BJ (cell line): ENCODE results near the gene RFT1. TPM values are rescaled to one million over a fixed set of nuclear protein-coding genes. Genes with fewer than 3 reads are reported as not detected.

Experiments used
- CTCF ChIA-PET: fragments of 350-600 bp; formaldehyde crosslinking; extraction: SDS; loops from one replicate; lab custom pipeline; 2021; ENCODE audit warnings: antibody characterized with exemption, inconsistent platforms; lab: Yijun Ruan, JAX
- POLR2A ChIA-PET: fragments of 300-600 bp; sonication (Branson Sonifier 250); formaldehyde crosslinking; extraction: SDS; loops from one replicate; lab custom pipeline; 2021; ENCODE audit warnings: antibody characterized with exemption; lab: Charles Lee
- DNase-seq: peaks from one replicate; pipeline ENCODE4 v3.0.0-alpha.2; 2011; ENCODE audit warnings: low read depth
- H3K27me3 ChIP-seq: 2 replicates; pipeline ENCODE4 v1.6.0; 2011; ENCODE audit warnings: low read length; ENCODE audit not compliant: control insufficient read depth, insufficient read depth
- H3K36me3 ChIP-seq: 2 replicates; pipeline ENCODE4 v1.5.1; 2011; ENCODE audit warnings: low read length; ENCODE audit not compliant: control insufficient read depth, insufficient read depth
- H3K4me3 ChIP-seq: 2 replicates; pipeline ENCODE4 v1.5.1; 2011; ENCODE audit warnings: low read depth, mild to moderate bottlenecking, control low read depth, low read length
- polyA plus RNA-seq: library from polyadenylated mRNA; depleted of rRNA; stranded (reverse); fragments of >200 nt; gene quantifications from 2 replicates; pipeline ENCODE4 v1.2.3, GENCODE V29; 2011
- TF ChIP-seq, protein P1 (sequence below): IDR thresholded peaks from 2 replicates; pipeline ENCODE4 v1.5.1; 2011; ENCODE audit warnings: low read depth, mild to moderate bottlenecking, control low read depth, inconsistent platforms, low read length, moderate library complexity; ENCODE audit not compliant: insufficient read depth

The RFT1 gene
- polyA plus RNA-seq, 1 experiment = 27.9 TPM

DNA sequence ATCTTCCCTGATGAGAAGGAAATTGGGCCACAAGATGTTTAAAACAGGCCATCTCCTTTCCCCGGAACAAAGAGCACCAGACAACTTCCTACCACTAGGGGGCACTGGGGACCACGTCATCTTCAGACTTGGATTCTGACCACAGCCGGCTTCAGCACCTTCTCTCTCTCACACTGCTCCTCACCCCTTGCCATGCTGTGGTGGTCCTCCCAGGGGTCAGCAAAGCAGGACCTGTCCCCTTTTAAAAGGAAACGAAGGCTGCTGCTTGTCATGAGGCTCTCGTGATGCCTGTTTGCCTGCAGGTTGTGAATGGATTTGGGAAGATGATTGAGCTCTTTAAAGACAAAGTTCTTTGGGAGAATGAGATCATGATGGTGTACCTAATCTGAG is 16.2 kb downstream of the RFT1 start:
- TF ChIP-seq, protein P1, sequence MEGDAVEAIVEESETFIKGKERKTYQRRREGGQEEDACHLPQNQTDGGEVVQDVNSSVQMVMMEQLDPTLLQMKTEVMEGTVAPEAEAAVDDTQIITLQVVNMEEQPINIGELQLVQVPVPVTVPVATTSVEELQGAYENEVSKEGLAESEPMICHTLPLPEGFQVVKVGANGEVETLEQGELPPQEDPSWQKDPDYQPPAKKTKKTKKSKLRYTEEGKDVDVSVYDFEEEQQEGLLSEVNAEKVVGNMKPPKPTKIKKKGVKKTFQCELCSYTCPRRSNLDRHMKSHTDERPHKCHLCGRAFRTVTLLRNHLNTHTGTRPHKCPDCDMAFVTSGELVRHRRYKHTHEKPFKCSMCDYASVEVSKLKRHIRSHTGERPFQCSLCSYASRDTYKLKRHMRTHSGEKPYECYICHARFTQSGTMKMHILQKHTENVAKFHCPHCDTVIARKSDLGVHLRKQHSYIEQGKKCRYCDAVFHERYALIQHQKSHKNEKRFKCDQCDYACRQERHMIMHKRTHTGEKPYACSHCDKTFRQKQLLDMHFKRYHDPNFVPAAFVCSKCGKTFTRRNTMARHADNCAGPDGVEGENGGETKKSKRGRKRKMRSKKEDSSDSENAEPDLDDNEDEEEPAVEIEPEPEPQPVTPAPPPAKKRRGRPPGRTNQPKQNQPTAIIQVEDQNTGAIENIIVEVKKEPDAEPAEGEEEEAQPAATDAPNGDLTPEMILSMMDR = peak; percentile 93
- Histone ChIP-seq H3K27me3 (no peaks in the 10 kb centered on the region), H3K36me3 (peaks cover 7% of the 10 kb centered on the region), H3K4me3 (no peak overlapping the region)
- DNase-seq = no peak
- POLR2A ChIA-PET = no interaction called here
- CTCF ChIA-PET = interaction anchor here (0.6 to 5.5 kb wide), 26 partner anchors 9 to 370 kb away, joined by 3 to 89 read pairs (median 4); partner anchors contain the start of genes PRKCD and RFT1

DNA sequence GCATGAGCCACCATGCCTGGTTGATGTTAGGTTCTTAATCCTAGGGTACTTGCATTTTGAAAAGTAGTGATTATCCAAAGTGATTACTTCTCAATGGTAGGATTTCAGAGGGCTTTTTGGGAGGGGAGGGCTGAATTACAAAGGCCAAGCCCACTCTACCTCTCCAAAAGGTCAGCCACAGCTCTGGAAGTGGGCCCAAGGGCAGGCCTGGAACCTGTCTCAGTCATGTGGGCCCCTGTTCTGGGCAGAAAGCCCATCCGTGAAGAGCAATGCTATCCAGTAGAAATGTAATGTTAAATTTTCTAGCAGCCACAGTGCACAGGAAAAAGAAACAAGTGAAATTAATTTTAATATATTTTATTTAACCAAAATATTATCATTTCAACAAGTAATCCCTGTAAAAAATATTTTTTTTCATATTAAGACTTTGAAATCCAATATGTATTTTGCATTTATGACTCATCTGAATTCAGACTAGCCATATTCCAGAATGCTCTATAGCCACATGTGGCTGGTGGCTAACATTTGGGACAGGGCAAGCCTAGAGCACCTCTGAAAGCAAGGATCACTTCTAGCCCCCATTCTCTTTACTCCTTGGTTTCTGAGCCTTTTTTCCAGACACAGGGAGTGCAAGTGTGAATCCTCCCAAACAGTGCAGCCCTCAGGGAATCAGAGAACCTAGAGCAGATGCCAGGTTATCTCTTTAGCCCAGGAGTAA is 16.8 kb downstream of the RFT1 start:
- CTCF ChIA-PET = interaction anchor here (0.6 to 5.5 kb wide), 18 partner anchors 9 to 370 kb away, joined by 3 to 89 read pairs (median 6); partner anchors contain the start of genes PRKCD and RFT1
- Histone ChIP-seq H3K4me3 (no peak overlapping the region), H3K27me3 (no peaks in the 10 kb centered on the region), H3K36me3 (peaks cover 4% of the 10 kb centered on the region)
- POLR2A ChIA-PET = no interaction called here
- no peak for DNase-seq
- TF ChIP-seq, protein P1 = no peak

DNA sequence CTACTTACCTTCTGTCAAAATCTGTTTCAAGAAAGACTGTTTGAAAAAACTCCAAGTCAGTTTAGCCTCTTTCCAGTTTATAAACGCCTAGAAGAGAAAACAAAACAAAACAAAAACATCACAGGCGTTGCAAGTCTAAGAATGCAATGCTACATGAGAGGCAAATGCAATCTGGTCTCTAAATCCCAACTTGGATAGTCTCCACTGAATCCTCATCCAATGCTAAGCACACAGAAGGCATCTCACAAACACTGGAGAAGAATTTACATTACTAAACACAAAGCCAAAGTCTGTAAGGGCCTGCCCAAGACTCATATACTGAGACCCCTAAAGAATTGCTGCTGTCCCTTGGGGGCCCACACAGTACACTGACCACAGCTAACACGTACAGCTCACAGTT is 18.4 kb downstream of the RFT1 start:
- CTCF ChIA-PET = interaction anchor here (1.4 to 4.6 kb wide), 4 partner anchors 9 to 84 kb away, joined by 3 to 69 read pairs (median 6); no protein-coding TSS in a partner anchor
- H3K36me3 ChIP-seq = no peaks in the 10 kb centered on the region; the same call in none of the 2 replicates
- POLR2A ChIA-PET = no interaction called here

DNA sequence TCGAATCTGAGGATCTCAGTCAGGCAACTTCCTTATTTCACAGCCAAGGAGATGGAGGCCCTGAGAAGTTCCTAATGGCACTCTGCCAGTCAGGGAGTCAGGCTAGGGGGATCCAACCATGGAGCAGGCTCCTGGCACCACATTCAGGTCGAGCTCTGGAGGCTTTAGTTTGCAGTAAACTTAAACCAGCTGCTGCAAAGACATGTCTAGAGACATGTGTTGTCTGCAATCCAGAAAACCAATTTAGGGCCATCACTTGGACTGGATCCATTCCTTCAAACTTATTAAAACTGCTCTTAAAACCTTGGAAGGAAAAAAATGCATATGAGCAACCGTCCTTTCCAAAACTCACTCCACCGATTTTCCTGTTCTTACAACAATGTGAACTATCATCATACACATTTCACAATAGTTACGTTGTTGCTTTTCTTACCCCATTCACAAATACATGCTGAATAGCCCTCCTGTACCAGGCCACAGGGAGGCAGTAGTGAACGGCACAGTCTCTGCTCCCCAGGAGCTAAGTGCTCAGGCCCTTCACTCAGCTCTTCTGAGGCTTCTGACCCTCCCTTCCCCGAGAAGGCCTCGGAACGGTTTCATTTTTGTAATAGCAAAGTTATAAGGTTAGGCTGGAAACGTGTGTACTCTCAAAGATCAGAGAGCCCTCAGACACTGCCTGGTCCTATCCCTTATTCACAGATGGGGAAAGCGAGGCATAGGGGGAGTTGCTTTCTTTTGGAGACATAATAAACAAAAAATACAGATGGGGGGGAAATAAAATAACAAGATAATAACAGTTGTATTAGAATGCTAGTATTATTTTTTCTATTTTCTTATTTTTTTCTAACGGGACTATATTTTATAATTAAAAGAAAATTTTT is 20.1 kb downstream of the RFT1 start:
- peak; percentile 84 for DNase-seq
- TF ChIP-seq, protein P1 = peak; percentile 93
- CTCF ChIA-PET = interaction anchor here (0.6 to 4.6 kb wide), 21 partner anchors 10 to 261 kb away, joined by 3 to 69 read pairs (median 3); partner anchors contain the start of gene PRKCD
- Histone ChIP-seq H3K27me3 (no peaks in the 10 kb centered on the region), H3K4me3 (no peak overlapping the region), H3K36me3 (no peaks in the 10 kb centered on the region; the same call in none of the 2 replicates)
- POLR2A ChIA-PET = interaction anchor here (0.7 kb wide), 1 partner anchor 14 kb away, joined by 3 read pairs; no protein-coding TSS in a partner anchor

More for the DNA sequence above, 18.4 kb downstream of the RFT1 start:
- no peaks in the 10 kb centered on the region for H3K27me3 ChIP-seq
- no peak overlapping the region for H3K4me3 ChIP-seq
- TF ChIP-seq, protein P1 = no peak
- no peak for DNase-seq
